HG03025 (cell line): ENCODE results near the gene GNAQ.
"Not testable (repeated sequence)": the region's sequence is repeated elsewhere in the genome, so short reads cannot be mapped to it uniquely, and the experiment has no call there.

Source experiments
- ATAC-seq: cut with Tn5 transposase; IDR thresholded peaks from one replicate; pipeline ENCODE4 v1.9.1; 2021; ENCODE audit warnings: mild to moderate bottlenecking, moderate library complexity; ENCODE audit not compliant: unreplicated experiment, low FRiP score

GNAQ gene

GRCh38 chr9:77885104-77885672, 146.4 kb downstream of the GNAQ start:
- ATAC-seq: no peak

- no peak for ATAC-seq
These were observed 147.5 kb downstream of the GNAQ start for GRCh38 chr9:77883846-77884771.

- ATAC-seq: no peak
These were observed 148.5 kb downstream of the GNAQ start for GRCh38 chr9:77883133-77883532.

DNA sequence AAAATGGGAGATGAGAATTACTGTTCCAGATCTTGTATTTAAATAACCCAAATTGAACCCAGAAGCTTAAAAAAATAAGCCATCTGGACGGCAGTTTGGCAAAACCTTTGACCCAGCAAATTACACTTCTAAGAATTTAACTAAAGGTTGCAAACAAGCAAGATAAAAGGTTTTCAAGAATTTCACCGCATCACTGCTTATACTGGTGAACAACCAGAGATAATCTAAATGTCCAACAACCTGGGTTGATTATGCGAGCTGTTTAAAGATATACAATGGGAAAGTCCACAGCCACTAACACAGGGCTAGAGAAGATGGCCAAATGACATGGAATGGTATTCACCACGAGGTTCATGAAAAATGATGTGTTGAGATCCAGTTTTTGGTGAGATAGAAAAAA, 149.3 kb downstream of the GNAQ start:
- ATAC-seq: no peak

- not testable (repeated sequence) for ATAC-seq
These were observed 150.0 kb downstream of the GNAQ start for GRCh38 chr9:77881634-77882033.

DNA sequence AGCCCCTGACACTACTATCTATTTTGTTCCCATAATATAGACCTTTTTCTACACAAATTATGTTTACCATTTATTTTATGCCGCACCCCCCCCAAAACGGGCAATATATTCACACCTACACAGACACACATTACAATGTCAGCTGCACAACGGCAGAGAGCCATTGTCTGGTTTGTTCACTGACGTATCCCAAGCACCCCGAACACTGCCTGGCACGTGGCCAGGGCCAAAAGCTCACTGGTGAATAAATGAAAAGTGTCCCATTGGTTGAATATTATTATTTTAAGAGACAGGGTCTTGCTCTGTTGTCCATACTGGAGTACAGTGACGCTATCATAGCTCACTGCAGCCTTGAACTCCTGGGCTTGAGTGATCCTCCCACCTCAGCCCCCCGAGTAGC, 150.5 kb downstream of the GNAQ start:
- no peak for ATAC-seq

DNA sequence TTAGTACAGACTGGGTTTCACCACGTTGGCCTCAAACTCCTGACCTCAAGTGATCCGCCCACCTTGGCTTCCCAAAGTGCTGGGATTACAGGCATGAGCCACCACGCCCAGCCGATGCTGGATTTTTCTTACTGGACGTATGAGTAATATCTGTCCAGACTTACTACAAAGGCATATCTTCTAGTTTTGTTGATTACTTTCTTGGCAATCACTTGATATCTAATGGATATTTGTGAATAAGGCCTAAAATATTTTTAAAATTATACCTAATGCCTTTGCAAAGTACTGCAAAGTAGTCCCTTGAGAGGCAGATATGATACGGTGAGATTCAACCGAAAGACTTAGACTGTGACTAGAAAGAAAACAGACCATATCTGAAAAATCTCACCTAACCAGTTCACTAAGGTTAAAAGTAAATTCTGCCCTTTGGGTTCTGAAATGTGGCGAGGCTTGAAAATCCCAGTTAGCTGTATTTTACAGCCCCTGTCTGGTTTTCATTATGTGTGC, 152.1 kb downstream of the GNAQ start:
- no peak for ATAC-seq

GRCh38 chr9:77878793-77879192, 152.8 kb downstream of the GNAQ start:
- ATAC-seq: not testable (repeated sequence)

- no peak for ATAC-seq
These were observed 153.6 kb downstream of the GNAQ start for GRCh38 chr9:77877976-77878375.

DNA sequence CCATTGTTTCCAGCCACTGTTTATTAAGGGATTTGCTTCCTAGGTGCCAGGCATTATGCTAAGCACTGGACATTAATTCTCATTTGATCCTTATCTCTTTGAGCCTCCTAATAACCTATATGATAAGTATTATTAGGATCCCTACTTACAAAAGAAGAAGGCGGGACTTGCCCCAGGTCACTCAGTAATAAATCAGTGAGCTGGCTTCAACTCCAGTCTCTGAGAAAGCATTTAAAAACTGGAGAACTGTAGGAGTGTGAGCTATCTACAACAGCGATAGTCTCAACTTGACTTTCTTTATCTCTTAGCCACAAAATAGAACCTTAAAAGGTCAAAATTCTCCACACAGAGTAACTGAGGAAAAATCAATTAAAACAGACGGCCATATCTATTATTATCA, 155.0 kb downstream of the GNAQ start:
- no peak for ATAC-seq

DNA sequence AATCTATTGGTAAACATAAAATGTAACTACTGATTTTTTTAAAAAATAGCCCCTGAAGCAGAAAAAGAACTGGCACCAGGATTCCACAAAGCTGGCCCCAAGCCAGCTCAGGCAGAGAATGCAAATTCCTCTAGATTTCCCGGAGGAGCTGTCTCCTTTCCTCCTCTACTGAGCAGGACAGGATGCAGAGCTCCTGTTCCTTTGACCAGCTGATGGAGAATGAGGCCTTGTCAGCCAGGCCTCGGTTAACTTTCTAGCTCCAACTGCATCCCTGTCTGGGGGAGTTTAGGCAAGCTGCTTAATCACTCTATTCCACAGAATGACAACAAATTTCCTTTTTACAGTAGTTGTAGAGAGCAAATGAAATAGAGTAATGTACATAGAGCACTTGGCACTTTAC, 155.5 kb downstream of the GNAQ start:
- no peak for ATAC-seq

DNA sequence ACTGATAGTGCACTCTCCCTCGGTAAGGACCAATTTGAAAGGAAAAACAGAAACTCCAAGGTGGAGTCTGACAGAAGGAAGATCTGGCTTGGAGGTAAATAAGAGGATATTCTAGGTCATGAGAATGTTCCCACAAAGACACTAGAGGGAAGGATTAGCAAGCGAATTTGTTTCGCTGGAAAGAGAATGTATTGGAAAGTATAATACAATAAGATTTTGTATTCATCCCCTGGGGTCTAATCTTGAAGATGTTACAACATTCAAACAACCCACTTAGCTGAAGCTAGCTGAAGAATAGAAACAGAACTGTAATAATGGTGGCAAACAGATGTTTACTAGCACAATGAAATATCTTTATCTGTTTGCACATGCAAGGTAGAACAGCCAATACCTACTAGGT, 158.7 kb downstream of the GNAQ start:
- no peak for ATAC-seq

- ATAC-seq: no peak
These were observed 159.4 kb downstream of the GNAQ start for GRCh38 chr9:77872177-77872576.

DNA sequence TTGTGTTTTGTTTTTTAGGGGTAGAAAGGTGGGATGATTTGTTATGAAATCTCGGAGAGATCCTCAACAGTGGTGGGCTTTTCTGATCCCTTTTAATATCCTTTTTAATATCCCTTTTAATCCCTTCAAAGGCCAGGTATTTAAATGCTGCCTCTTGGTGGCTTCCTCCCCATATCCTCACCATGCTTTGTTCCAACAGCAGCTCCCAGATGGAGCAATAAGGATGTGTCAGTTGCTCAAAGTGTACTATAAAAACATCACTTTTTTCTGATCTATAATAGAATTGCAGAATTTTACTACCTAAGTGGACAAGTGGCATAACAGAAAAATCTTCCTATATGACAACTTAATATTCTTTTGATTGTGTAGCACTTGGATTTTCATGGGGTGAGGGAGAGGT, 160.1 kb downstream of the GNAQ start:
- no peak for ATAC-seq

DNA sequence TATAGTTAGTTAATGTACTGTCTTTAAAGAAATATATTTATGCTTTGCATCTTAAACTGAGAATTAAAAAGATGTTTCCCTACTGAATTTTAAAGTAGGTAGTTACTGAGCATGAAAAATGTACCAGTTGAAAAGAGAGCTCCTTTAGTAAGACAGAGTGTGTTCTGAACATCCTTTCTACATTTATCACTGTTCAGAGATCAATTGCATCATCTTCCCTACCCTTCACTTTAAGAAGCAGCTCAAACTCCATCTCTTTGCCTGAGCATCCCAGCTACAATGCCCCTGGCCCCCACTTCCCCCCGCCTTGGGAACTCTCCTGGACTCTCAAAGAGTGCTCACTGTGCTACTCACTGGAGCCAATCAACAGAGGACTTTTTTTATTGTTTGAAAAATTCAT, 164.7 kb downstream of the GNAQ start:
- ATAC-seq: no peak

- ATAC-seq: no peak
These were observed 166.1 kb downstream of the GNAQ start for GRCh38 chr9:77865385-77866047.

DNA sequence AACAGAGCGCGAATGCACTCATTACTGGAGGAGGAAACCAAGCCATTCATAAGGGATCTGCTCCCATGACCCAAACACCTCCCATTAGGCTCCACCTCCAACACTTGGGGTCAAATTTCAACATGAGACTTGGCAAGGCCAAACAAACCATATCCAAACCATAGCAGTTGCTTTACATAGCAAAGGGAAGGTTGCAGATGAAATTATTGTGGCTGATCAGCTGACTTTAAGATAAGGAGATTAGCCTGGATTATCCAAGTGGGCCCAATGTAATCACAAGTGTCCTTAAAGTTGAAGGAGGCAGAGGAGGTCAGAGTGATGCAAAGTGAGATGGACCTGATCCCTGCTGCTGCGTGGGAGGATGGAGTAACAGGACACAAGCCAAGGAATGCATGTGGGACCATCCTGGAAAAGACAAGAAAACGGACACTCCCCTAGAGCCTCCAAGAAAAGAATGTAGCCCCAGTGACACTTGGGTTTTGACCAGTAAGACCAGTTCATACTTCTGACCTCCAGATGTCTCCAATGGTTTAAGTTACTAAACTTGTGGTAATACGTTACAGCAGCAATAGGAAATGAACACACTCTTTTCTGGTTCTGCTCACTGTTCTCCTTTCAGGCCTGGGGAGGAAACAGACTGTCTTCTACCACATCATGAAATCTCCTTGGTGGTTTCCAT, 167.3 kb downstream of the GNAQ start:
- no peak for ATAC-seq

DNA sequence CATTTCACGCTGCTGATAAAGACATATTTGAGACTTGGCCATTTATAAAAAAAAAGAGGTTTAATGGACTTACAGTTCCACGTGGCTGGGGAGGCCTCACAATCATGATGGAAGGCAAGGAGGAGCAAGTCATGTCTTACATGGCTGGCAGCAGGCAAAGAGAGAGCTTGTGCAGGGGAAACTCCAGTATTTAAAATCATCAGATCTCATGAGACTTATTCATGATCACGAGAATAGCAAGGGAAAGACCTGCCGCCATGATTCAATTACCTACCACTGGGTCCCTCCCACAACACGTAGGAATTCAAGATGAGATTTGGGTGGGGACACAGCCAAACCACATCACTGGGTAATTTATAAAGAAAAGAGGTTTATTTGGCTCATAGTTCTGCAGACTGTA, 168.0 kb downstream of the GNAQ start:
- ATAC-seq: not testable (repeated sequence)

DNA sequence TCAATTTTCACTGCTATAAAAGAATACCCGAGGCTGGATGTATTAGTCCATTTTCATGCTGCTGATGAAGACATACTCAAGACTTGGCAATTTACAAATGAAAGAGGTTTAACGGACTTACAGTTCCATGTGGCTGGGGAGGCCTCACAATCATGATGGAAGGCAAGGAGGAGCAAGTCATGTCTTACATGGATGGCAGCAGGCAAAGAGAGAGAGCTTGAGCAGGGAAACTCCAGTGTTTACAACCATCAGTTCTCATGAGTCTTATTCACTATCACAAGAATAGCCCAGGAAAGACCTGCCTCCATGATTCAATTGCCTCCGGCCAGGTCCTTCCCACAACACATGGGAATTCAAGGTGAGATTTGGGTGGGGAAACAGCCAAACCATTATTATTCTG, 170.7 kb downstream of the GNAQ start:
- not testable (repeated sequence) for ATAC-seq

GRCh38 chr9:77857513-77858259, 173.9 kb downstream of the GNAQ start:
- no peak for ATAC-seq
